HepG2 (cell line): Measurements from ENCODE around the gene MALRD1. TPM values are rescaled to one million over a fixed set of nuclear protein-coding genes. Genes with fewer than 3 reads are reported as not detected.

Experiments
- ATAC-seq: fragments of 200-7000 bp; cut with Tn5 transposase; 3 replicates; pipeline ENCODE4 v1.9.1; 2020; ENCODE audit warnings: mild to moderate bottlenecking, moderate library complexity
- BruUV-seq: library from RNA; stranded (reverse); fragments of 400-500 nt; replicated peaks from 2 replicates; lab custom pipeline; 2021; lab: Mats Ljungman, UMichigan
- CTCF ChIA-PET: fragments of 300-600 bp; formaldehyde crosslinking; extraction: SDS; loops from one replicate; lab custom pipeline; 2021; ENCODE audit warnings: low total read pairs, inconsistent platforms, low intra/inter-chr PET ratio; lab: Yijun Ruan, JAX
- POLR2A ChIA-PET: fragments of 350-600 bp; sonication (Branson Sonifier 250); formaldehyde crosslinking; loops from one replicate; lab custom pipeline; 2020; ENCODE audit warnings: antibody characterized with exemption, inconsistent platforms; lab: Yijun Ruan, JAX
- DNase-seq: peaks from one replicate; pipeline ENCODE4 v3.0.0-alpha.2; 2015; ENCODE audit warnings: low spot score
- FAIRE-seq: peaks from 3 replicates; lab custom pipeline; 2011; peaks lifted over from hg19 to GRCh38; lab: Jason Lieb, UNC
- H2AFZ ChIP-seq: one replicate; pipeline ENCODE4 v1.6.1; 2011; ENCODE audit warnings: low read length, inconsistent platforms
- H3K27ac ChIP-seq: fragments of 300-600 bp; 3 replicates; pipeline ENCODE4 v1.8.0; 2011; ENCODE audit warnings: mixed run types, mild to moderate bottlenecking, mixed read lengths, low read length, inconsistent platforms; ENCODE audit not compliant: insufficient read depth; ENCODE audit errors: extremely low read length
- H3K27me3 ChIP-seq, 2 experiments: fragments of 200-600 bp in 1 of 2; 2 replicates in 1 of 2; 3 replicates in 1 of 2; pipeline versions ENCODE4 v1.6.0 to v1.8.0; 2011; ENCODE audit warnings: low read length in 2 of 2, mild to moderate bottlenecking in 2 of 2, moderate library complexity in 2 of 2, inconsistent platforms in 1 of 2; ENCODE audit not compliant: insufficient read depth in 2 of 2, control insufficient read depth in 1 of 2
- H3K36me3 ChIP-seq, 2 experiments: fragments of 200-600 bp in 1 of 2; replicated peaks in 1 of 2; 2 replicates in 1 of 2; 3 replicates in 1 of 2; pipeline versions ENCODE4 v1.5.1 to v1.8.0; 2011; ENCODE audit warnings: low read length in 2 of 2, inconsistent platforms in 1 of 2; ENCODE audit not compliant: insufficient read depth in 2 of 2, control insufficient read depth in 1 of 2
- H3K4me1 ChIP-seq: 2 replicates; pipeline ENCODE4 v1.5.1; 2012; ENCODE audit warnings: low read length, inconsistent platforms; ENCODE audit not compliant: insufficient read depth
- H3K4me2 ChIP-seq: 2 replicates; pipeline ENCODE4 v1.6.0; 2011; ENCODE audit warnings: low read depth, low read length, inconsistent platforms
- H3K4me3 ChIP-seq, 3 experiments: fragments of 200-600 bp in 1 of 3; sonication (generic), shearing (Covaris generic) in 1 of 3; replicated peaks in 1 of 3; 2 replicates each; pipeline ENCODE4 v1.5.1; 2011 to 2016; ENCODE audit warnings: low read length in 3 of 3, inconsistent platforms in 2 of 3, low read depth in 2 of 3, mild to moderate bottlenecking in 2 of 3, control low read depth in 1 of 3, mixed read lengths in 1 of 3; ENCODE audit not compliant: insufficient read depth in 1 of 3
- H3K79me2 ChIP-seq: one replicate; pipeline ENCODE4 v1.6.1; 2011; ENCODE audit warnings: low read length, inconsistent platforms; ENCODE audit not compliant: insufficient read depth
- H3K9ac ChIP-seq: 2 replicates; pipeline ENCODE4 v1.6.0; 2011; ENCODE audit warnings: mild to moderate bottlenecking, low read depth, low read length, inconsistent platforms; ENCODE audit not compliant: insufficient read depth
- H3K9me3 ChIP-seq: 2 replicates; pipeline ENCODE4 v1.5.1; 2012; ENCODE audit warnings: mild to moderate bottlenecking, low read length
- H4K20me1 ChIP-seq: 2 replicates; pipeline ENCODE4 v1.6.0; 2011; ENCODE audit warnings: inconsistent platforms, mild to moderate bottlenecking, low read length, moderate library complexity; ENCODE audit not compliant: insufficient read depth
- KDM3A ChIP-seq: IDR thresholded peaks from 2 replicates; pipeline ENCODE4 v1.6.1; 2018; ENCODE audit warnings: low read depth, missing compliant biosample characterization
- MAFF ChIP-seq: IDR thresholded peaks from 2 replicates; pipeline ENCODE4 v1.6.1; 2011; ENCODE audit warnings: low read depth, low read length, improper control_type of control experiment
- MAFK ChIP-seq, 2 experiments: IDR thresholded peaks in 1 of 2; conservative IDR thresholded peaks in 1 of 2; 2 replicates each; pipeline ENCODE4 v1.6.1; 2011; ENCODE audit warnings: improper control_type of control experiment in 2 of 2, low read length in 2 of 2
- MBD4 ChIP-seq: IDR thresholded peaks from 2 replicates; pipeline ENCODE4 v1.6.1; 2012; ENCODE audit warnings: low read length, inconsistent platforms, borderline replicate concordance
- ZNF251 ChIP-seq: sonication (generic); formaldehyde crosslinking; IDR thresholded peaks from 2 replicates; pipeline ENCODE4 v1.9.0; 2021; ENCODE audit warnings: mild to moderate bottlenecking, missing genetic modification reagents
- WGBS: methylation state at CpG from one replicate; pipeline ENCODE4 v1.1.6; 2017; ENCODE audit warnings: low lambda C conversion rate; 5-methylcytosine and 5-hydroxymethylcytosine counted together
- in situ Hi-C: cut with HindIII; loops from 2 replicates; pipeline ENCODE4 v1.10.0; 2017; ENCODE audit warnings: low pct_unique_long_range_greater_than_20kb; ENCODE audit not compliant: extremely low pct_ligation_motif_present
- intact Hi-C: fragments of 100-400 bp; cut with micrococcal nuclease; formaldehyde crosslinking; loops from one replicate; pipeline ENCODE4 v1.10.0; 2022; ENCODE audit not compliant: unreplicated experiment
- polyA plus RNA-seq, 8 experiments: library from polyadenylated mRNA; depleted of rRNA in 3 of 8; stranded (reverse) in 7 of 8; unstranded in 1 of 8; fragments of >200 nt; fragmentation: Illumina TruSeq in 4 of 8; extraction: Trizol in 4 of 8; gene quantifications; 2 replicates each; pipeline versions ENCODE4 v1.2.1 to v1.2.3, GENCODE V29; 2011 to 2016; ENCODE audit warnings: low read depth in 4 of 8, missing spikeins in 1 of 8, mixed read lengths in 1 of 8; ENCODE audit not compliant: insufficient read depth in 1 of 8
- total RNA-seq, 5 experiments: library from RNA; depleted of rRNA; stranded (reverse); fragments of >200 nt; fragmentation: Illumina TruSeq; extraction: Trizol; gene quantifications; 2 replicates each; pipeline ENCODE4 v1.2.3, GENCODE V29; 2016; ENCODE audit warnings: low read depth in 1 of 5
- TF ChIP-seq, protein P1 (sequence below): sonication (generic); formaldehyde crosslinking; IDR thresholded peaks from 2 replicates; pipeline ENCODE4 v1.8.0; 2022; ENCODE audit warnings: mild to moderate bottlenecking, missing genetic modification reagents, borderline replicate concordance
- TF ChIP-seq, protein P2 (sequence below): sonication (generic); formaldehyde crosslinking; IDR thresholded peaks from 2 replicates; pipeline ENCODE4 v1.4.0; 2020; ENCODE audit warnings: missing genetic modification reagents
- TF ChIP-seq, protein P3 (sequence below): fragments of 450-650 bp; IDR thresholded peaks from 2 replicates; pipeline ENCODE4 v1.6.1; 2016

The MALRD1 gene
- total and polyA plus RNA-seq, 2 of the 13 experiments (the other 11 are each of a cell fraction or from before 2014, with no cell fraction given) = 5.7 to 15.4 TPM

DNA sequence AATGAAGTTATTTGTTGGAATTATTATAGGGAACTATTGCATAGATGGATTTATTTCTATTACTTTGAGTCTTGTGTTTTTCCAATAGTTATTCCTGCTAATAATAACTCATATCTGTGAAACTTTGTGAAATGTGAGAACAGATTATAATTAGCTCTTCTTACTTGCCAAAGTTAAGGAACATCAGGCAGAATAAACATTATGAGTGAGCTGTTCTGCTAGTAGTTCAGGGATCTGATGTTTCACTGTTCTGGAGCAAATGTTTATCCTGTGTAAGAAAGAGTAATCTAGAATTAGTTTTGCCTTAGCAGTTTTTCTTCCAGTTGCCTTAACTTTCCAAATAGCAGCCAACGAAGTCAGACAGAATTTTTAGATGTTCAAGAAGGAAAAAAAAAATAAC, 522.4 kb downstream of the MALRD1 start (continued):
- TF ChIP-seq ZNF251 (CRISPR knock-in tag) (no peak), MBD4 (no peak)
- TF ChIP-seq, protein P1, sequence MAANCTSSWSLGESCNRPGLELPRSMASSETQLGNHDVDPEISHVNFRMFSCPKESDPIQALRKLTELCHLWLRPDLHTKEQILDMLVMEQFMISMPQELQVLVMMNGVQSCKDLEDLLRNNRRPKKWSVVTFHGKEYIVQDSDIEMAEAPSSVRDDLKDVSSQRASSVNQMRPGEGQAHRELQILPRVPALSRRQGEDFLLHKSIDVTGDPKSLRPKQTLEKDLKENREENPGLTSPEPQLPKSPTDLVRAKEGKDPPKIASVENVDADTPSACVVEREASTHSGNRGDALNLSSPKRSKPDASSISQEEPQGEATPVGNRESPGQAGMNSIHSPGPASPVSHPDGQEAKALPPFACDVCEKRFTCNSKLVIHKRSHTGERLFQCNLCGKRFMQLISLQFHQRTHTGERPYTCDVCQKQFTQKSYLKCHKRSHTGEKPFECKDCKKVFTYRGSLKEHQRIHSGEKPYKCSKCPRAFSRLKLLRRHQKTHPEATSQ (CRISPR knock-in tag) = no peak
- TF ChIP-seq, protein P2, sequence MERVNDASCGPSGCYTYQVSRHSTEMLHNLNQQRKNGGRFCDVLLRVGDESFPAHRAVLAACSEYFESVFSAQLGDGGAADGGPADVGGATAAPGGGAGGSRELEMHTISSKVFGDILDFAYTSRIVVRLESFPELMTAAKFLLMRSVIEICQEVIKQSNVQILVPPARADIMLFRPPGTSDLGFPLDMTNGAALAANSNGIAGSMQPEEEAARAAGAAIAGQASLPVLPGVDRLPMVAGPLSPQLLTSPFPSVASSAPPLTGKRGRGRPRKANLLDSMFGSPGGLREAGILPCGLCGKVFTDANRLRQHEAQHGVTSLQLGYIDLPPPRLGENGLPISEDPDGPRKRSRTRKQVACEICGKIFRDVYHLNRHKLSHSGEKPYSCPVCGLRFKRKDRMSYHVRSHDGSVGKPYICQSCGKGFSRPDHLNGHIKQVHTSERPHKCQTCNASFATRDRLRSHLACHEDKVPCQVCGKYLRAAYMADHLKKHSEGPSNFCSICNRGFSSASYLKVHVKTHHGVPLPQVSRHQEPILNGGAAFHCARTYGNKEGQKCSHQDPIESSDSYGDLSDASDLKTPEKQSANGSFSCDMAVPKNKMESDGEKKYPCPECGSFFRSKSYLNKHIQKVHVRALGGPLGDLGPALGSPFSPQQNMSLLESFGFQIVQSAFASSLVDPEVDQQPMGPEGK (CRISPR knock-in tag) = no peak

GRCh38 chr10:19572056-19572455, 523.5 kb downstream of the MALRD1 start:
- ChIA-PET POLR2A (no interaction called here), CTCF (no interaction called here)
- TF ChIP-seq MAFF (peak; percentile 31; the same call in 1 of the 2 replicates), MAFK (conservative IDR thresholded peaks at IDR 0.05 in 1 of 2, IDR thresholded peaks at IDR 0.05 in 1 of 2; ENCODE audit: low read length in 2 of 2) (peak in 1 of 2 experiments; percentile 64; a peak in 2 of 4 replicates), KDM3A (CRISPR knock-in tag) (no peak)
- TF ChIP-seq, protein P3, sequence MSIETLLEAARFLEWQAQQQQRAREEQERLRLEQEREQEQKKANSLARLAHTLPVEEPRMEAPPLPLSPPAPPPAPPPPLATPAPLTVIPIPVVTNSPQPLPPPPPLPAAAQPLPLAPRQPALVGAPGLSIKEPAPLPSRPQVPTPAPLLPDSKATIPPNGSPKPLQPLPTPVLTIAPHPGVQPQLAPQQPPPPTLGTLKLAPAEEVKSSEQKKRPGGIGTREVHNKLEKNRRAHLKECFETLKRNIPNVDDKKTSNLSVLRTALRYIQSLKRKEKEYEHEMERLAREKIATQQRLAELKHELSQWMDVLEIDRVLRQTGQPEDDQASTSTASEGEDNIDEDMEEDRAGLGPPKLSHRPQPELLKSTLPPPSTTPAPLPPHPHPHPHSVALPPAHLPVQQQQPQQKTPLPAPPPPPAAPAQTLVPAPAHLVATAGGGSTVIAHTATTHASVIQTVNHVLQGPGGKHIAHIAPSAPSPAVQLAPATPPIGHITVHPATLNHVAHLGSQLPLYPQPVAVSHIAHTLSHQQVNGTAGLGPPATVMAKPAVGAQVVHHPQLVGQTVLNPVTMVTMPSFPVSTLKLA = peak; percentile 57; the same call in 1 of the 2 replicates
- no peak overlapping the region for H3K9ac ChIP-seq
- intact Hi-C loops (no loop called here), in situ Hi-C loops (no loop called here)
- no peaks in the 10 kb centered on the region; a peak in 1 of 5 replicates for H3K36me3 ChIP-seq
- H4K20me1 ChIP-seq = no peaks in the 10 kb centered on the region
- DNase-seq = no peak
- no peaks in the 10 kb centered on the region for H3K27me3 ChIP-seq
- H3K4me2 ChIP-seq = no peak overlapping the region
- FAIRE-seq = no peak
- no peak overlapping the region for H3K27ac ChIP-seq
- no peak for ATAC-seq
- H3K9me3 ChIP-seq = no peaks in the 10 kb centered on the region
- WGBS = 44% methylated on average over 4 of the region's 4 CpGs
- no TSS peak for BruUV-seq
- no peak overlapping the region for H3K4me3 ChIP-seq
- no peak overlapping the region for H2AFZ ChIP-seq
- H3K4me1 ChIP-seq = no peaks in the 10 kb centered on the region
- H3K79me2 ChIP-seq = no peaks in the 10 kb centered on the region
